ENCODE results near the gene PARD3B. TPM values are rescaled to one million over a fixed set of nuclear protein-coding genes. Genes with fewer than 3 reads are reported as not detected.

PARD3B gene
- total RNA-seq, 1 experiment from 2014 or later = 6.4 TPM

DNA sequence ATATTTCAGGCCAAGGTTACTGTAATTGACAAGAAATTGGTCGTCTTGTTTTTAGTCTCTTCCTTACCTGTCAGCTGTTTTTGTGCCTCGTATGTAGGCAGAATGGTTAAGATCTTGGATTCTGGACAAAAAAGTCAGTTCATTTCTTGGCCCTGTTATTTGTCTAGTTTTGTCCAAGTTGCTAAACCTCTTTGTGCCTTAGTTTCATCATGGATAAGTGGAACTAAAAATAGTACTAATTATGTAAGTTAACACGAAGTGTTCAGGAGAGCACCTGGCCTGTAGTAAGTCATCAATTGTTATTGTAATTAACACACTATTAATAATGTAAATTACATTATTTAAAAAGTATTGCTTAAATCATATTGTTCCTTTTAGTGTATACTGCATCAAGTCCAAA lies 148.0 kb downstream of the PARD3B start:
- Mint-ChIP-seq H3K36me3 (ENCODE audit: insufficient read depth in 1 of 3, low read depth in 3 of 3) (no peaks in the 10 kb centered on the region), H3K4me3 (no peak overlapping the region), H3K9me3 (no peaks in the 10 kb centered on the region), H3K27ac (no peak overlapping the region), H3K27me3 (ENCODE audit: low read depth) (no peaks in the 10 kb centered on the region), H3K4me1 (no peaks in the 10 kb centered on the region)
- no peak overlapping the region for H3K27ac ChIP-seq (ENCODE audit: insufficient read length, low read depth, low read length)
- H2BK5ac ChIP-seq (ENCODE audit: insufficient read length, low read length) = no peak overlapping the region
- H2AFZ ChIP-seq (ENCODE audit: low read length) = no peak overlapping the region
- H2BK15ac ChIP-seq (ENCODE audit: low read depth, low read length) = no peak overlapping the region
- H3K79me1 ChIP-seq (ENCODE audit: insufficient read depth, low read depth, low read length, poor library complexity, severe bottlenecking) = no peaks in the 10 kb centered on the region
- no peak overlapping the region for H3K14ac ChIP-seq (ENCODE audit: insufficient read depth, low read length)
- H4K20me1 ChIP-seq (ENCODE audit: control insufficient read depth, insufficient read depth, insufficient read length) = no peaks in the 10 kb centered on the region
- no peak overlapping the region for H3K4ac ChIP-seq (ENCODE audit: low read depth, low read length)
- no peak overlapping the region for H4K91ac ChIP-seq (ENCODE audit: insufficient read length, low read depth, low read length)
- H3K23ac ChIP-seq (ENCODE audit: insufficient read length, low read depth, low read length) = no peak overlapping the region
- no peaks in the 10 kb centered on the region for H3K9me3 ChIP-seq (ENCODE audit: control insufficient read depth, low read depth, low read length)
- no peak overlapping the region for H4K5ac ChIP-seq (ENCODE audit: insufficient read length, low read depth, low read length)
- no peak overlapping the region for H3K9ac ChIP-seq (ENCODE audit: extremely low read depth, insufficient read length, low read length)
- no peak overlapping the region for H3K4me2 ChIP-seq (ENCODE audit: insufficient read depth, insufficient read length, low read length)
- H3T11ph ChIP-seq (ENCODE audit: low read length) = no peak overlapping the region
- no peaks in the 10 kb centered on the region for H3K27me3 ChIP-seq (ENCODE audit: insufficient read depth, low read length)
- H3K4me1 ChIP-seq (ENCODE audit: insufficient read depth, low read length) = no peaks in the 10 kb centered on the region
- no peak for TF ChIP-seq CTCF (conservative IDR thresholded peaks at IDR 0.05)
- H4K8ac ChIP-seq (replicated peaks; ENCODE audit: insufficient read length, low read depth, low read length) = no peak overlapping the region
- H3K79me2 ChIP-seq (ENCODE audit: insufficient read depth, low read length) = no peaks in the 10 kb centered on the region
- no peak overlapping the region for H2BK120ac ChIP-seq (ENCODE audit: low read depth, low read length, poor library complexity, severe bottlenecking)
- no peak overlapping the region for H2AK5ac ChIP-seq (ENCODE audit: insufficient read length, low read length)
- no CpG with 5 or more reads among the region's 3 CpGs for WGBS (ENCODE audit: extremely low coverage, insufficient read length, low lambda C conversion rate)
- H3K56ac ChIP-seq (ENCODE audit: insufficient read length, low read depth, low read length) = no peak overlapping the region
- no peaks in the 10 kb centered on the region for H3K23me2 ChIP-seq (ENCODE audit: insufficient read length, low read depth, low read length, poor library complexity, severe bottlenecking)
- H2BK12ac ChIP-seq (ENCODE audit: insufficient read length, low read depth, low read length) = no peak overlapping the region
- no peak overlapping the region for H2BK20ac ChIP-seq (ENCODE audit: low read depth, low read length, poor library complexity, severe bottlenecking)
- DNase-seq = no peak
- no peak overlapping the region for H3K18ac ChIP-seq (ENCODE audit: insufficient read length, low read depth, low read length)

Data from H9 (cell line).